ENCODE measurements around the gene TPTE2. TPM values are rescaled to one million over a fixed set of nuclear protein-coding genes. Genes with fewer than 3 reads are reported as not detected.
"Not testable (repeated sequence)": the region's sequence is repeated elsewhere in the genome, so short reads cannot be mapped to it uniquely, and the experiment has no call there.

Gene TPTE2
- total RNA-seq, 1 donor from 2014 or later, result not detected

GRCh38 chr13:19437780-19438179, 123.6 kb downstream of the TPTE2 start:
- intact Hi-C loops (cut with DNase I); H3K4me1 ChIP-seq; DNase-seq (ENCODE audit: extremely low spot score in 2 of 2): not testable (repeated sequence)

GRCh38 chr13:19422236-19422635, 139.1 kb downstream of the TPTE2 start:
- H3K27ac ChIP-seq; H3K27me3 ChIP-seq; H3K9me3 ChIP-seq; H3K4me3 ChIP-seq; intact Hi-C loops (cut with DNase I); H3K36me3 ChIP-seq; H3K4me1 ChIP-seq; DNase-seq (ENCODE audit: extremely low spot score in 2 of 2): not testable (repeated sequence)

More at GRCh38 chr13:19437780-19438179, 123.6 kb downstream of the TPTE2 start:
- H3K9me3 ChIP-seq, H3K36me3 ChIP-seq, H3K27ac ChIP-seq, H3K4me3 ChIP-seq, H3K27me3 ChIP-seq: not testable (repeated sequence)

- H3K9me3 ChIP-seq; H3K27me3 ChIP-seq; DNase-seq (ENCODE audit: extremely low spot score in 2 of 2); intact Hi-C loops (cut with DNase I); H3K27ac ChIP-seq; H3K4me3 ChIP-seq; H3K4me1 ChIP-seq; H3K36me3 ChIP-seq: not testable (repeated sequence)
These were observed 148.8 kb downstream of the TPTE2 start for GRCh38 chr13:19412494-19412893.

- H3K27me3 ChIP-seq; DNase-seq (ENCODE audit: extremely low spot score in 2 of 2); H3K27ac ChIP-seq; H3K9me3 ChIP-seq; H3K36me3 ChIP-seq; intact Hi-C loops (cut with DNase I); H3K4me3 ChIP-seq; H3K4me1 ChIP-seq: not testable (repeated sequence)
These were observed 178.4 kb downstream of the TPTE2 start for GRCh38 chr13:19382746-19383511.

GRCh38 chr13:19382111-19382510, 179.2 kb downstream of the TPTE2 start:
- Histone ChIP-seq H3K27ac (no peak overlapping the region), H3K4me1 (no peaks in the 10 kb centered on the region), H3K36me3 (no peaks in the 10 kb centered on the region), H3K9me3 (no peaks in the 10 kb centered on the region), H3K4me3 (no peak overlapping the region), H3K27me3 (no peaks in the 10 kb centered on the region)
- intact Hi-C loops (cut with DNase I), result no loop called here
- no peak for DNase-seq (ENCODE audit: extremely low spot score in 2 of 2)
- no peak for TF ChIP-seq POLR2A (IDR thresholded peaks at IDR 0.05)
- no peak for TF ChIP-seq POLR2AphosphoS5 (IDR thresholded peaks at IDR 0.05; ENCODE audit: insufficient read depth in 1 of 2, low read depth in 1 of 2)
- no peak for TF ChIP-seq CTCF (IDR thresholded peaks at IDR 0.05)

Other genes with a start within 250 kb of the TPTE2 start
- gene MPHOSPH8, start 72.1 kb upstream of the TPTE2 start, total RNA-seq, result 22.8 TPM
- gene PSPC1, start 221.4 kb upstream of the TPTE2 start, total RNA-seq, result 68.0 TPM

All from vagina (tissue), 2 donors.